Kidney (tissue), 14 donors: ENCODE data around the gene PARP6. TPM values are rescaled to one million over a fixed set of nuclear protein-coding genes. Genes with fewer than 3 reads are reported as not detected.

Experiments
- DNase-seq, 5 donors: peaks; one replicate each; pipeline ENCODE4 v3.0.0-alpha.2; 2013 to 2020
- FAIRE-seq: peaks from 2 replicates; lab custom pipeline; 2012; peaks lifted over from hg19 to GRCh38; lab: Jason Lieb, UNC
- H3K27ac ChIP-seq, 2 donors: one replicate each; pipeline ENCODE4 v1.7.0; 2013; ENCODE audit warnings: low read depth in 2 of 2, low read length in 2 of 2, inconsistent platforms in 1 of 2
- H3K27me3 ChIP-seq: one replicate; pipeline ENCODE4 v1.7.1; 2013; ENCODE audit warnings: low read length, inconsistent platforms; ENCODE audit not compliant: control insufficient read depth, insufficient read depth
- H3K36me3 ChIP-seq, 3 donors: one replicate each; pipeline versions ENCODE4 v1.7.0 to v1.7.1; 2013; ENCODE audit warnings: low read length in 3 of 3, control low read depth in 1 of 3, inconsistent platforms in 1 of 3; ENCODE audit not compliant: insufficient read depth in 3 of 3, control insufficient read depth in 2 of 3
- H3K4me1 ChIP-seq, 3 donors: one replicate each; pipeline versions ENCODE4 v1.7.0 to v1.7.1; 2013; ENCODE audit warnings: low read length in 3 of 3, inconsistent platforms in 1 of 3, low read depth in 1 of 3; ENCODE audit not compliant: control insufficient read depth in 2 of 3, insufficient read depth in 2 of 3
- H3K4me3 ChIP-seq, 3 donors: one replicate each; pipeline versions ENCODE4 v1.7.0 to v1.8.1; 2013; ENCODE audit warnings: low read length in 3 of 3, control low read depth in 1 of 3, inconsistent platforms in 1 of 3
- H3K9ac ChIP-seq, 3 donors: one replicate each; pipeline versions ENCODE4 v1.7.0 to v1.7.1; 2013; ENCODE audit warnings: low read length in 3 of 3, control low read depth in 1 of 3, inconsistent platforms in 1 of 3
- H3K9me3 ChIP-seq, 3 donors: one replicate each; pipeline versions ENCODE4 v1.7.0 to v1.7.1; 2013; ENCODE audit warnings: low read length in 3 of 3, control low read depth in 1 of 3, inconsistent platforms in 1 of 3; ENCODE audit not compliant: control insufficient read depth in 2 of 3, insufficient read depth in 1 of 3
- CTCF ChIP-seq: IDR thresholded peaks from 3 replicates; pipeline ENCODE4 v1.5.1; 2012; ENCODE audit warnings: mild to moderate bottlenecking, moderate library complexity, borderline replicate concordance; ENCODE audit not compliant: insufficient read depth; ENCODE audit errors: extremely low read depth
- intact Hi-C: fragments of 100-400 bp; cut with DNase I; formaldehyde crosslinking; loops from one replicate; pipeline ENCODE4 v1.11.1; 2022
- polyA plus RNA-seq: library from polyadenylated mRNA; stranded (reverse); fragments of 350-450 nt; fragmentation: Illumina TruSeq; extraction: RNeasy Lipid Tissue Mini Kit (QIAGEN cat#74804); gene quantifications from one replicate; pipeline ENCODE4 v1.2.3, GENCODE V29; 2014; ENCODE audit warnings: low read depth, low replicate concordance; ENCODE audit not compliant: insufficient read depth
- total RNA-seq: library from RNA; stranded (reverse); fragmentation: NEBNext Ultra II Directional; extraction: Animal tissue kit (Norgen Biotek cat#: 25700); gene quantifications from one replicate; pipeline ENCODE4 v1.2.1, GENCODE V29; 2021
- donor health status: control.
- donor health status: control.
- donor health status: control.
- donor health status: control.
- donor health status: control.
- donor health status: DM: yes; HTN: yes; CAD: no.
- donor health status: Normal renal cell carcinoma (clear cell type).

The PARP6 gene
- total and polyA plus RNA-seq, 2 donors from 2014 or later, result 50.4 to 69.7 TPM

GRCh38 chr15:72200395-72201237 is 71.7 kb downstream of the PARP6 start:
- Histone ChIP-seq H3K27ac (no peak overlapping the region), H3K4me1 (peaks cover 0 to 19% (median 0%) of the 10 kb centered on the region in 3 donors), H3K27me3 (no peaks in the 10 kb centered on the region), H3K36me3 (peaks cover 2 to 47% (median 31%) of the 10 kb centered on the region in 3 donors), H3K9me3 (no peaks in the 10 kb centered on the region), H3K9ac (no peak overlapping the region), H3K4me3 (no peak overlapping the region)
- intact Hi-C loops, result no loop called here
- no peak for TF ChIP-seq CTCF
- FAIRE-seq (no peak), DNase-seq (peak in 2 of 5 donors; percentile 45 to 66)

DNA sequence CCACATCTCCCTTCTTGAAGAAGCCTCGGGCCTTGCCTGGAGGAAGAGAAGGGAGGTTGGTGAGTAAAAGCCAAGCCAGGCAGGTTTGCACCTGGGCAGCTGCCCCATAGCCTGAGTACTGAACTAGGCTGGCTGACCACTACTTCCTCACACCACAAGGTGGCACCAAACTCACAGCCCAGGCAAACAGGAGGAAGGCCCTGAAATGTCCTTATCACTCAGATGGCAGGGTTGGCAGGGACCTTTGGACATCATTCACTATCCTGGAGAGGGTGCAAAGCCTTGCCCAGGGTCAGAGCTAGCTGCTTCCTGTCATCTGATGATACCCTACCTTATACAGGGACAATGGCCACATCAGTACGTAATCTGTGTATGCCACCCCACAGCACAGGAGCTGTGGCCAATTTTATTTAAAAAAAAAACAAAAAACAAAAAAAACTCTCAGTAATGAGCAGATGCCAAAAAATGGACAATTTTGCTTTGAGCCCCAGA is 72.6 kb downstream of the PARP6 start:
- Histone ChIP-seq H3K9ac (no peak overlapping the region), H3K36me3 (peaks cover 2 to 38% (median 29%) of the 10 kb centered on the region in 3 donors), H3K9me3 (no peaks in the 10 kb centered on the region), H3K4me3 (no peak overlapping the region), H3K27me3 (no peaks in the 10 kb centered on the region), H3K27ac (no peak overlapping the region), H3K4me1 (peaks cover 0 to 25% (median 0%) of the 10 kb centered on the region in 3 donors)
- intact Hi-C loops, result no loop called here
- FAIRE-seq, result no peak
- TF ChIP-seq CTCF, result peak; percentile 94
- DNase-seq, result peak; percentile 80 to 87 (median 81)

DNA sequence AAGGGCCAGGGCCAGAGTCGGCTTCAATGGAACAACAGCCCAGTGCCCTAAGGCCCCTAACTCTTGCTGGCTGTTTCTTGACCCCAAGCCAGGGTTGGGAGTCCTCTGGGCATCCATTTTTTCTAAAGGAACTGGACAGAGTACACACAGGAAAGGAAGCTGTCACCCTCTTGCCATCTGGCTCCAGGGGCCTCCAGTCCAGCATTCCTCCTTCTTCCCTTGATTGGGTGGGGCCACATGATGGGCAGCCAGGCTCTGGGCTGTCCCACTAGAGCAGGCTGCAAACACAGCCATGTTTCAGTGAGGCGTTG is 73.2 kb downstream of the PARP6 start:
- no peak overlapping the region for H3K4me3 ChIP-seq
- TF ChIP-seq CTCF, result no peak
- H3K4me1 ChIP-seq, result peaks cover 0 to 25% (median 0%) of the 10 kb centered on the region in 3 donors
- H3K36me3 ChIP-seq, result peaks cover 2 to 36% (median 24%) of the 10 kb centered on the region in 3 donors
- DNase-seq (peak in 1 of 5 donors; percentile 41), FAIRE-seq (no peak)
- H3K9ac ChIP-seq, result no peak overlapping the region
- no peak overlapping the region for H3K27ac ChIP-seq
- H3K27me3 ChIP-seq, result no peaks in the 10 kb centered on the region
- no peaks in the 10 kb centered on the region for H3K9me3 ChIP-seq
- intact Hi-C loops, result no loop called here
